H1 (cell line): ENCODE measurements around the gene TRAPPC12. TPM values are rescaled to one million over a fixed set of nuclear protein-coding genes. Genes with fewer than 3 reads are reported as not detected.

Source experiments
- CTCF ChIA-PET: fragments of 300-600 bp; sonication (Branson Sonifier 250); formaldehyde crosslinking; loops from one replicate; lab custom pipeline; 2021; ENCODE audit not compliant: partially characterized antibody; lab: Charles Lee
- POLR2A ChIA-PET: fragments of 300-600 bp; sonication (Branson Sonifier 250); formaldehyde crosslinking; loops from one replicate; lab custom pipeline; 2021; ENCODE audit warnings: inconsistent platforms; ENCODE audit not compliant: partially characterized antibody; lab: Charles Lee
- DNase-seq, 2 experiments: peaks; one replicate each; pipeline versions ENCODE4 v3.0.0 to v3.0.0-alpha.2; 2010 to 2022; ENCODE audit warnings: low spot score in 2 of 2, low read depth in 1 of 2, mixed read lengths in 1 of 2
- FAIRE-seq: peaks from 2 replicates; lab custom pipeline; 2011; peaks lifted over from hg19 to GRCh38; lab: Jason Lieb, UNC
- H2AFZ ChIP-seq: 2 replicates; pipeline ENCODE4 v1.8.1; 2012; ENCODE audit warnings: low read length, inconsistent platforms
- H2AK5ac ChIP-seq: 2 replicates; pipeline ENCODE4 v1.6.1; 2013; ENCODE audit warnings: low read depth, low read length
- H2BK120ac ChIP-seq: replicated peaks from 2 replicates; pipeline ENCODE3; 2013; ENCODE audit warnings: low read depth, low read length, inconsistent platforms
- H2BK12ac ChIP-seq: 2 replicates; pipeline ENCODE4 v1.6.1; 2013; ENCODE audit warnings: low read depth, low read length
- H2BK15ac ChIP-seq: 2 replicates; pipeline ENCODE4 v1.6.1; 2013; ENCODE audit warnings: low read length
- H2BK20ac ChIP-seq: 2 replicates; pipeline ENCODE4 v1.6.1; 2013; ENCODE audit warnings: low read length
- H2BK5ac ChIP-seq: 2 replicates; pipeline ENCODE4 v1.6.1; 2013; ENCODE audit warnings: low read depth, low read length
- H3K14ac ChIP-seq: 2 replicates; pipeline ENCODE4 v1.6.1; 2013; ENCODE audit warnings: inconsistent platforms; ENCODE audit not compliant: insufficient read length
- H3K18ac ChIP-seq: 2 replicates; pipeline ENCODE4 v1.6.1; 2013; ENCODE audit warnings: low read length; ENCODE audit errors: extremely low read depth
- H3K23ac ChIP-seq: 2 replicates; pipeline ENCODE4 v1.6.1; 2013; ENCODE audit warnings: inconsistent platforms; ENCODE audit not compliant: insufficient read length
- H3K23me2 ChIP-seq: 2 replicates; pipeline ENCODE4 v1.6.1; 2013; ENCODE audit warnings: low read depth, low read length
- H3K27ac ChIP-seq: 2 replicates; pipeline ENCODE4 v1.6.1; 2011; ENCODE audit warnings: low read depth, low read length, inconsistent platforms
- H3K27me3 ChIP-seq, 4 experiments: replicated peaks in 1 of 4; 1 replicate in 1 of 4; 2 replicates in 3 of 4; pipeline versions ENCODE4 v1.6.1 to v1.8.1; 2011 to 2013; ENCODE audit warnings: low read length in 3 of 4, mild to moderate bottlenecking in 3 of 4, inconsistent platforms in 2 of 4, mixed read lengths in 2 of 4, moderate library complexity in 1 of 4; ENCODE audit not compliant: control insufficient read depth in 3 of 4, insufficient read depth in 3 of 4; ENCODE audit errors: extremely low read depth in 1 of 4
- H3K36me3 ChIP-seq, 4 experiments: 2 replicates each; pipeline versions ENCODE4 v1.6.1 to v1.8.1; 2011 to 2013; ENCODE audit warnings: mild to moderate bottlenecking in 4 of 4, low read length in 3 of 4, moderate library complexity in 2 of 4, control low read depth in 1 of 4, inconsistent platforms in 1 of 4; ENCODE audit not compliant: insufficient read depth in 4 of 4, control insufficient read depth in 2 of 4
- H3K4ac ChIP-seq: replicated peaks from 2 replicates; pipeline ENCODE3; 2013; ENCODE audit warnings: low read length, low read depth, mixed read lengths, inconsistent platforms; ENCODE audit not compliant: insufficient read length
- H3K4me1 ChIP-seq, 4 experiments: replicated peaks in 1 of 4; 1 replicate in 1 of 4; 2 replicates in 3 of 4; pipeline versions ENCODE4 v1.6.1 to v1.8.1; 2011 to 2013; ENCODE audit warnings: low read length in 3 of 4, inconsistent platforms in 2 of 4, mixed read lengths in 1 of 4; ENCODE audit not compliant: insufficient read depth in 4 of 4, control insufficient read depth in 3 of 4
- H3K4me2 ChIP-seq, 2 experiments: 2 replicates each; pipeline versions ENCODE4 v1.6.1 to v1.8.1; 2011 to 2013; ENCODE audit warnings: low read depth in 2 of 2, low read length in 2 of 2, control low read depth in 1 of 2, inconsistent platforms in 1 of 2, mild to moderate bottlenecking in 1 of 2; ENCODE audit not compliant: insufficient read depth in 1 of 2
- H3K4me3 ChIP-seq, 4 experiments: fragments of 200-600, 300-600 bp in 1 of 4; sonication (generic), shearing (Covaris generic), sonication (Bioruptor Twin) in 1 of 4; 2 replicates each; pipeline versions ENCODE4 v1.5.1 to v1.8.1; 2011 to 2016; ENCODE audit warnings: low read length in 4 of 4, low read depth in 3 of 4, control low read depth in 2 of 4, inconsistent platforms in 2 of 4, mild to moderate bottlenecking in 2 of 4, mixed read lengths in 1 of 4, moderate library complexity in 1 of 4; ENCODE audit not compliant: insufficient read depth in 2 of 4; ENCODE audit errors: extremely low read depth in 1 of 4
- H3K56ac ChIP-seq: replicated peaks from 2 replicates; pipeline ENCODE3; 2013; ENCODE audit warnings: low read depth, mild to moderate bottlenecking, mixed read lengths, low read length, inconsistent platforms; ENCODE audit not compliant: insufficient read length
- H3K79me1 ChIP-seq: 2 replicates; pipeline ENCODE4 v1.6.1; 2013; ENCODE audit warnings: low read depth, low read length, control low read depth
- H3K79me2 ChIP-seq, 2 experiments: 2 replicates each; pipeline versions ENCODE4 v1.6.1 to v1.8.1; 2012 to 2013; ENCODE audit warnings: low read length in 2 of 2, mild to moderate bottlenecking in 2 of 2, inconsistent platforms in 1 of 2; ENCODE audit not compliant: insufficient read depth in 2 of 2, control insufficient read depth in 1 of 2
- H3K9ac ChIP-seq, 4 experiments: replicated peaks in 1 of 4; 1 replicate in 1 of 4; 2 replicates in 3 of 4; pipeline versions ENCODE4 v1.6.1 to v1.8.1; 2011 to 2013; ENCODE audit warnings: low read depth in 3 of 4, low read length in 3 of 4, control low read depth in 2 of 4, mild to moderate bottlenecking in 2 of 4, moderate library complexity in 2 of 4, inconsistent platforms in 1 of 4; ENCODE audit errors: extremely low read depth in 1 of 4
- H3K9me3 ChIP-seq, 2 experiments: 2 replicates each; pipeline versions ENCODE4 v1.6.1 to v1.8.1; 2012 to 2013; ENCODE audit warnings: mild to moderate bottlenecking in 2 of 2, moderate library complexity in 2 of 2, control low read depth in 1 of 2, inconsistent platforms in 1 of 2, low read depth in 1 of 2, low read length in 1 of 2, mixed read lengths in 1 of 2; ENCODE audit not compliant: insufficient read depth in 2 of 2
- H4K20me1 ChIP-seq, 2 experiments: replicated peaks in 1 of 2; 2 replicates each; pipeline versions ENCODE3 to v1.8.1; 2011 to 2013; ENCODE audit warnings: inconsistent platforms in 2 of 2, low read length in 2 of 2, mild to moderate bottlenecking in 1 of 2; ENCODE audit not compliant: insufficient read depth in 2 of 2, control insufficient read depth in 1 of 2
- H4K5ac ChIP-seq: 2 replicates; pipeline ENCODE4 v1.6.1; 2013; ENCODE audit warnings: low read length, low read depth, mixed read lengths, inconsistent platforms; ENCODE audit not compliant: insufficient read length
- H4K8ac ChIP-seq: 2 replicates; pipeline ENCODE4 v1.8.0; 2013; ENCODE audit warnings: mild to moderate bottlenecking, moderate library complexity, low read length, inconsistent platforms; ENCODE audit not compliant: insufficient read depth; ENCODE audit errors: extremely low read depth
- H4K91ac ChIP-seq: replicated peaks from 2 replicates; pipeline ENCODE3; 2013; ENCODE audit warnings: low read length, mixed read lengths, inconsistent platforms; ENCODE audit not compliant: insufficient read length
- RNF2 ChIP-seq: fragments of 200-900, 300-1000 bp; sonication (generic); IDR thresholded peaks from 2 replicates; pipeline ENCODE4 v1.7.1; 2016; ENCODE audit warnings: borderline replicate concordance, low read depth, mild to moderate bottlenecking, antibody characterized with exemption, low read length; ENCODE audit not compliant: poor library complexity, severe bottlenecking; ENCODE audit errors: missing control alignments
- SP4 ChIP-seq: IDR thresholded peaks from 2 replicates; pipeline ENCODE4 v1.6.1; 2012; ENCODE audit warnings: low read length, inconsistent platforms
- WGBS, 2 experiments: shearing (Covaris generic) in 1 of 2; methylation state at CpG; one replicate each; pipeline versions ENCODE4 v1.1.6 to v1.1.7; 2013 to 2015; ENCODE audit warnings: low lambda C conversion rate in 2 of 2, mixed read lengths in 2 of 2, inconsistent platforms in 1 of 2, low coverage in 1 of 2, missing lambda C conversion rate in 1 of 2; ENCODE audit not compliant: insufficient replicate concordance in 2 of 2, insufficient coverage in 1 of 2, insufficient read length in 1 of 2; ENCODE audit errors: extremely low coverage in 1 of 2, missing lambda C conversion rate in 1 of 2; 5-methylcytosine and 5-hydroxymethylcytosine counted together
- polyA plus RNA-seq, 7 experiments: library from polyadenylated mRNA; depleted of rRNA in 3 of 7; stranded (reverse) in 5 of 7; unstranded in 2 of 7; fragments of >200 nt in 5 of 7; fragments of 200-250 nt in 2 of 7; gene quantifications; 1 replicate in 5 of 7; 2 replicates in 1 of 7; 4 replicates in 1 of 7; pipeline versions ENCODE4 v1.2.1 to v1.2.3, GENCODE V29; 2011 to 2013; ENCODE audit warnings: missing spikeins in 2 of 7, mixed read lengths in 2 of 7
- total RNA-seq: library from RNA; stranded (reverse); fragmentation: NEBNext Ultra II Directional; extraction: Animal tissue kit (Norgen Biotek cat#: 25700); gene quantifications from 2 replicates; pipeline ENCODE4 v1.2.1, GENCODE V29; 2021

Gene TRAPPC12
- total and polyA plus RNA-seq, 2 of the 8 experiments (the other 6 are each of a cell fraction or from before 2014, with no cell fraction given) = 35.0 to 67.3 TPM

- ChIA-PET POLR2A (no interaction called here), CTCF (interaction anchor here (0.8 to 2.5 kb wide), 3 partner anchors 9 to 210 kb away, joined by 3 to 11 read pairs (median 3); no protein-coding TSS in a partner anchor)
- Histone ChIP-seq H3K18ac (no peak overlapping the region), H3K14ac (no peak overlapping the region), H2BK12ac (no peak overlapping the region), H3K4ac (no peak overlapping the region), H3K9ac (no peak overlapping the region), H3K36me3 (peaks cover 2 to 15% (median 2%) of the 10 kb centered on the region in 4 experiments; a peak in 4 of 8 replicates), H4K5ac (no peak overlapping the region), H2BK20ac (no peak overlapping the region), H3K9me3 (no peaks in the 10 kb centered on the region), H4K91ac (no peak overlapping the region), H3K27ac (no peak overlapping the region), H3K23me2 (no peaks in the 10 kb centered on the region), H3K79me2 (no peaks in the 10 kb centered on the region), H3K23ac (no peak overlapping the region), H2BK120ac (no peak overlapping the region), H3K4me2 (no peak overlapping the region), H4K8ac (no peak overlapping the region), H2AFZ (no peak overlapping the region), H3K27me3 (no peaks in the 10 kb centered on the region), H3K79me1 (0 out of 2 replicates have a peak, but pooled peaks cover 6% of the 10 kb centered on the region), H3K4me1 (no peaks in the 10 kb centered on the region), H2BK5ac (no peak overlapping the region), H3K56ac (no peak overlapping the region), H3K4me3 (no peak overlapping the region), H2BK15ac (no peak overlapping the region), H4K20me1 (no peaks in the 10 kb centered on the region), H2AK5ac (no peak overlapping the region)
- WGBS, 2 experiments = 83% methylated on average over 7 of the region's 7 CpGs; no CpG with 5 or more reads in 1 of the 2 experiments
- no peak for FAIRE-seq
- TF ChIP-seq SP4 (no peak), RNF2 (no peak)
- DNase-seq = no peak
Measured at GRCh38 chr2:3405876-3406275, 26.4 kb downstream of the TRAPPC12 start.
